GM10266 (cell line): Measurements from ENCODE around the gene COG2.
"Not testable (repeated sequence)": the region's sequence is repeated elsewhere in the genome, so short reads cannot be mapped to it uniquely, and the experiment has no call there.

Experiments used
- DNase-seq: peaks from one replicate; pipeline ENCODE4 v3.0.0; 2012; ENCODE audit errors: extremely low spot score
- TF ChIP-seq, protein P1 (sequence below): IDR thresholded peaks from 2 replicates; pipeline ENCODE4 v1.5.1; 2012; ENCODE audit warnings: mild to moderate bottlenecking, low read depth; ENCODE audit not compliant: control insufficient read depth, insufficient read depth; ENCODE audit errors: missing control alignments

Gene COG2

DNA sequence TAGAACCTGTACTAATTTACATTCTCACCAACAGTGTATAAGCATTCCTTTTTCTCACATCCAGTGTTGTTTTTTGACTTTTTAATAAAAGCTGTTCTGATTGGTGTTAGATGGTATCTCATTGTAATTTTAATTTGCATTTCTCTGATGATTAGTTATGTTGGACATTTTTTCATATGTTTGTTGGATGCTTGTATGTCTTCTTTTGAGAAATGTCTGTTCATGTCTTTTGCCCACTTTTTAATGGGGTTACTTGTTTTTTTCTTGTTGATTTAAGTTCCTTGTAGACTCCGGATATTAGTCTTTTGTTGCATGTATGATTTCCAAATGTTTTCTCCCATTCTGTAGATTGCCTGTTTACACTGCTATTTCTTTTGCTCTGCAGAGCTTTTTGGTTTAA lies 8.0 kb downstream of the COG2 start:
- TF ChIP-seq, protein P1, sequence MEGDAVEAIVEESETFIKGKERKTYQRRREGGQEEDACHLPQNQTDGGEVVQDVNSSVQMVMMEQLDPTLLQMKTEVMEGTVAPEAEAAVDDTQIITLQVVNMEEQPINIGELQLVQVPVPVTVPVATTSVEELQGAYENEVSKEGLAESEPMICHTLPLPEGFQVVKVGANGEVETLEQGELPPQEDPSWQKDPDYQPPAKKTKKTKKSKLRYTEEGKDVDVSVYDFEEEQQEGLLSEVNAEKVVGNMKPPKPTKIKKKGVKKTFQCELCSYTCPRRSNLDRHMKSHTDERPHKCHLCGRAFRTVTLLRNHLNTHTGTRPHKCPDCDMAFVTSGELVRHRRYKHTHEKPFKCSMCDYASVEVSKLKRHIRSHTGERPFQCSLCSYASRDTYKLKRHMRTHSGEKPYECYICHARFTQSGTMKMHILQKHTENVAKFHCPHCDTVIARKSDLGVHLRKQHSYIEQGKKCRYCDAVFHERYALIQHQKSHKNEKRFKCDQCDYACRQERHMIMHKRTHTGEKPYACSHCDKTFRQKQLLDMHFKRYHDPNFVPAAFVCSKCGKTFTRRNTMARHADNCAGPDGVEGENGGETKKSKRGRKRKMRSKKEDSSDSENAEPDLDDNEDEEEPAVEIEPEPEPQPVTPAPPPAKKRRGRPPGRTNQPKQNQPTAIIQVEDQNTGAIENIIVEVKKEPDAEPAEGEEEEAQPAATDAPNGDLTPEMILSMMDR = no peak
- no peak for DNase-seq

DNA sequence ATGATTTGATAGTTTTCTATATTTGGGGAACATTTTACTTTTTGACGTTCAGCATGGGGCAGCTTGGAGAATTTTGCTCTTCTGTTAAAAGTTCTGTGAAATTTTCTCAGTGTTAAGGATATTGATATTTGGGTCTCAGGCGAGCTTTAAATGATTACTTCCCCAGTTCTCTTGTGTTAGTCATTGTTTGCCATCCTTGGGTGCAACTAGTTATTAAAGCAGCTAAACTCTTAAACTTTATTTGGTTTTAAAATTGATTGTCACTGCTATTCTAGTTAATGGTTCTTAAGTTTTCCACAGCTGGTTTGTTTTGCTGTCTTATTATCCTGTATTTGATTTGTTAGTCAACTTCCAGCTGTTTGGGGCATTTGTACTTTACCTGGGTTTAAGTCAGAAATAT lies 9.0 kb downstream of the COG2 start:
- no peak for DNase-seq
- TF ChIP-seq, protein P1 = no peak

DNA sequence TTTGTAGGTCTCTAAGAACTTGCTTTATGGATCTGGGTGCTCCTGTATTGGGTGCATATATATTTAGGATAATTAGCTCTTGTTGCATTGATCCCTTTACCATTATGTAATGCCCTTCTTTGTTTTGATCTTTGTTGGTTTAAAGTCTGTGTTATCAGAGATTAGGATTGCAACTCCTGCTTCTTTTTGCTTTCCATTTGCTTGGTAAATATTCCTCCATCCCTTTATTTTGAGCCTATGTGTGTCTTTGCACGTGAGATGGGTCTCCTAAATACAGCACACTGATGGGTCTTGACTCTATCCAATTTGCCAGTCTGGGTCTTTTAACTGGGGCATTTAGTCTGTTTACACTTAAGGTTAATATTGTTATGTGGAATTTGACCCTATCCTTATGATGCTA lies 14.4 kb downstream of the COG2 start:
- DNase-seq = not testable (repeated sequence)

DNA sequence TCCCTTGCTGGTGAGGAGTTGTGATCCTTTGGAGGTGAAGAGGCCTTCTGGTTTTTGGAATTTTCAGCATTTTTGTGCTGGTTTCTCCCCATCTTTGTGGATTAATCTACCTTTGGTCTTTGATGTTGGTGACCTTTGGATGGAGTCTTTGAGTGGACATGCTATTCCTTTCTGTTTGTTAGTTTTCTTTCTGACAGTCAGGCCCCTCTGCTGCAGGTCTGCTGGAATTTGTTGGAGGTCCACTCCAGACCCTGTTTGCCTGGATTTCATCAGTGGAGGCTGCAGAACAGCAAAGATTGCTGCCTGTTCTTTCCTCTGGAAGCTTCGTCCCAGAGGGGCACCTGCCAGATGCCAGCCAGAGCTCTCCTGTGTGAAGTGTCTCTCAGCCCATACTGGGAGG lies 15.8 kb downstream of the COG2 start:
- not testable (repeated sequence) for DNase-seq

DNA sequence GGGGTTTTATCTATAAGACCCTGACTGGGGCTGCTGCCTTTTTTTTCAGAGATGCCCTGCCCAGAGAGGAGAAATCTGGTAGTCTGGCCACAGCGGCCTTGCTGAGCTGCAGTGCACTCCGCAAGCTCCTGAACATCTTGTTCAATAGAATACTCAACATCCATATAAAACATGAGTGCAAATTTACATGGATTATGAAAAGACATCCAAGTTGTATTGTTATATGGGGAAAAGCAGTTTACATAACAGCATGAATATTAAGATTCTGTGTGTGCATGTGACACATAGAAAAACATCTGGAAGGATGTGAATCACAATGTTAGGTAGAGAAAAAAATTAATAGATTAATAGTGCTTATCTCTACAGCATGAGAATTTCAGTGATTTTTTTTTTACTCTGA lies 16.4 kb downstream of the COG2 start:
- no peak for DNase-seq
- TF ChIP-seq, protein P1 = no peak

DNA sequence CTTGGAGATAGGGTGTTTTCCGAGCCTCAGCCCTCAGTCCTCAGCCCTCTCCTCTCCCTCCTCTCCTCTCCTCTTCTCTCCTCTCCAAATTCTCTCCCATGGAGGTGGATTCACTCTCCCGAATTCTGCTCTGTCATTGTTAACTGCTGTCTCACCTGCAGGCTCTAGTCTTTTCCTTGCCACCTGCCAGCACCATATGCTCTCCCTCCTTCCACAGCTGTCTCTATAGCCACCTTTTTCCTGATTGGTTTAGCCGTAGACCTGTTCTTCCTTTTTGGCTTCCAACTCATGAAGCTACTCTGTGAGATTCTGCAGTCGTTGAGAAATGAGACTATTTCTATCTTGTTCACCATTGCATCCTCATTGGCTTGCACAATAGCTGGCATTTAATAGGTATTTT lies 19.7 kb downstream of the COG2 start:
- no peak for DNase-seq
- TF ChIP-seq, protein P1 = no peak

DNA sequence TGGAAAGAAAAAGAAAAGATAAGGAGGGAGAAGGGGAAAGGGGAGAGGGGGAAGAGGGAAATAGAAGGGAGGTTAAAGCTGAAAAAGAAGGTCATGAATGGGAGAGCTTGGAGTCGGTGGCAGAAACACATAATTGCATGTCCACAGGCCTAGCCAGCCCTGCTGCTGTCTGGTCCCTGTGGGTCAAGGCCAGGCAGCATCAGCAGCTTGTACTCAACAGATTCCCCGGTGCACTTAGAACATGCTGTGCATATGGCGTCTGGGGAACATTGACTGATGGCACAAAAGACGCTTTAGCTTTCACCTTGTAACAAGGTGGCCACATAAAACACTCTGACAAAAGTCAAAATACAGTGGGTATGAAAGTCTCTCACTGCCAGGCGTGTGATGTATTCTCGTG lies 25.9 kb downstream of the COG2 start:
- no peak for DNase-seq

DNA sequence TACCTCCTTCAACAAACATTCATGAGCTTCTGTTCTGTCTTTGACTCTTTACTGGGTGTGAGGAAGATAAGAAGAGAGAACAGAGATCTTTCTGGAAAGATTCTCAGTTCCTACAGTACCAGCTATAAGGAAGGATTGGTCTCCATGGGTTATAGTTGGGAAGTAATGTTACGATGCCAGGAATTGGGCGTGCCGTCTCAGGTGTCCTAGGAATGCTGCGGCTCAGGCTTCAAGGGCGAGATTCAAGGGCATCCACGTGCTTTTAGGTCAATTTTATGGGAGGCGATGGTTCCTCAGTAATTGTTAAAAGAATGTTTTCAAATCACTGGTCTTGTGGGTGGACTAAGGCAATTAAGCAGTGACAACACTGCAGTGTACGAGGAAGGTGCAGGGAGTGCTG lies 27.3 kb downstream of the COG2 start:
- TF ChIP-seq, protein P1 = no peak
- DNase-seq = no peak

More for the DNA sequence above, 25.9 kb downstream of the COG2 start:
- TF ChIP-seq, protein P1 = no peak

DNA sequence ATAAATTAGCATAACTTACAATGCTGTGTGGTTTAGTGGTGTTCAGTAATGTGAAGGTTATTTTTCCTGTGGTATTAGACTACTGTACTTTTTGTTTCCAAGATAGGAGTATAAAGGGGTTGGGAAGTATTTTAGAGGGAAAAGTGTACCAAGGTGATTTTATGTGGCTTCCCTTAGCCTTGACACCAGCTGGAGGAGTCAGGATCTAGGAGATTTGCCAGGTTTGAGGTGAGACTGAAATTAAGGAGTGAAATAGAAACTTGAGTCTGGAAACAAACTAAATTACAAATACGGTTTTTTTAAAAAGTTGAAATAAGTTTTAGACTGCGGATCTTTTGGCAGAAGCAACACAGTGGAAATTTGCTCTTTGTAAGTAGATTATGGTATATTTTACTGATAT lies 32.3 kb downstream of the COG2 start:
- TF ChIP-seq, protein P1 = no peak

More for the DNA sequence above, 32.3 kb downstream of the COG2 start:
- DNase-seq = no peak
